Measurements from ENCODE around the gene MCC. TPM values are rescaled to one million over a fixed set of nuclear protein-coding genes. Genes with fewer than 3 reads are reported as not detected.
A peak's percentile ranks its signal among the peaks of the same experiment; 100 is the strongest.

MCC gene
- total and polyA plus RNA-seq, 2 experiments from 2014 or later = 8.3 to 31.5 TPM

- Histone ChIP-seq H2AFZ (no peak overlapping the region), H4K20me1 (ENCODE audit: insufficient read depth, poor library complexity, severe bottlenecking) (no peaks in the 10 kb centered on the region), H3K27ac (peak overlapping the region; percentile 44), H3K9me2 (replicated peaks; ENCODE audit: insufficient read depth) (no peaks in the 10 kb centered on the region), H3K79me2 (peaks cover 97% of the 10 kb centered on the region), H3K4me2 (peak overlapping the region; percentile 19), H3K4me1 (ENCODE audit: insufficient read depth) (peaks cover 12% of the 10 kb centered on the region), H3K9me3 (ENCODE audit: low read depth) (no peaks in the 10 kb centered on the region), H3K36me3 (replicated peaks; ENCODE audit: insufficient read depth, low read depth) (no peaks in the 10 kb centered on the region), H3K4me3 (no peak overlapping the region), H3K27me3 (no peaks in the 10 kb centered on the region)
- DNase-seq (ENCODE audit: low spot score) = peak; percentile 11
- no peak for TF ChIP-seq EZH2phosphoT487 (IDR thresholded peaks at IDR 0.05; ENCODE audit: low read depth, severe bottlenecking, unreplicated experiment)
- no peak for TF ChIP-seq CTCF (IDR thresholded peaks at IDR 0.05; ENCODE audit: poor library complexity)
- TF ChIP-seq EZH2 (IDR thresholded peaks at IDR 0.05; ENCODE audit: borderline replicate concordance) = no peak
- 57% methylated on average over 2 of the region's 2 CpGs for WGBS (ENCODE audit: low lambda C conversion rate, missing lambda C conversion rate)
Observed at GRCh38 chr5:113276001-113276400, 212.3 kb downstream of the MCC start.

DNA sequence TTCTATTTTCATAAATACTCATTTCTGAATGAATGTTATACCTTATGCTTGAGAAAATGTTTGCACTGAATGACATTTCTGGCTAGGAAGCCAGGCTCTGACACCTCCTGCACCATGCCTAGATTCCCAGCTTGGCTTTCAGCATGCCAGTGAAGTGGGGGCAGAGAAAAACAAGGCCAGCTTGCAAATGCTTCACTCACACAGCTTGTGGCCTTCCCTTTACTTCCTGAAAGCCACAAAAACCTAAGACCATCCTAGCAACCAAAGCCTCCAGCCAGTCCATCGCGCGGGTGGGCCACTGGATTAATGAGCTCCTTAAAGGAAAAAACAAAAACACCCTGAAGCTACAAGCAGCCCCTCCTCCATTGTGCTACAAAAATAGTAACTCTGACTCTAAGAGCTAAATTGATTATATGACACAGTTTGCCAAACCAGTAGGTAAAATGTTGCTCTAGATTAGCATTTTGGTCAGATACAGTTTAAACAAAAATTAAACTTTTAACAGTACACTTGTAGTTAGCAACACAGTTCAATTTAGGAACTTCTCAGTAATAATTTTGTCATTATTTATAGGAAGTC is 213.3 kb downstream of the MCC start:
- no peak overlapping the region for H3K4me3 ChIP-seq
- TF ChIP-seq CTCF (IDR thresholded peaks at IDR 0.05; ENCODE audit: poor library complexity) = no peak
- TF ChIP-seq EZH2phosphoT487 (IDR thresholded peaks at IDR 0.05; ENCODE audit: low read depth, severe bottlenecking, unreplicated experiment) = no peak
- TF ChIP-seq EZH2 (IDR thresholded peaks at IDR 0.05; ENCODE audit: borderline replicate concordance) = no peak
- WGBS (ENCODE audit: low lambda C conversion rate, missing lambda C conversion rate) = 37% methylated on average over 3 of the region's 3 CpGs
- no peaks in the 10 kb centered on the region for H3K9me2 ChIP-seq (replicated peaks; ENCODE audit: insufficient read depth)
- no peaks in the 10 kb centered on the region for H4K20me1 ChIP-seq (ENCODE audit: insufficient read depth, poor library complexity, severe bottlenecking)
- no peaks in the 10 kb centered on the region for H3K36me3 ChIP-seq (replicated peaks; ENCODE audit: insufficient read depth, low read depth)
- DNase-seq (ENCODE audit: low spot score) = no peak
- H3K27me3 ChIP-seq = no peaks in the 10 kb centered on the region
- no peak overlapping the region for H2AFZ ChIP-seq
- peak overlapping the region; percentile 11 for H3K4me2 ChIP-seq
- no peaks in the 10 kb centered on the region for H3K9me3 ChIP-seq (ENCODE audit: low read depth)
- H3K79me2 ChIP-seq = peaks cover 96% of the 10 kb centered on the region
- peak overlapping the region; percentile 20 for H3K27ac ChIP-seq
- H3K4me1 ChIP-seq (ENCODE audit: insufficient read depth) = peaks cover 21% of the 10 kb centered on the region

DNA sequence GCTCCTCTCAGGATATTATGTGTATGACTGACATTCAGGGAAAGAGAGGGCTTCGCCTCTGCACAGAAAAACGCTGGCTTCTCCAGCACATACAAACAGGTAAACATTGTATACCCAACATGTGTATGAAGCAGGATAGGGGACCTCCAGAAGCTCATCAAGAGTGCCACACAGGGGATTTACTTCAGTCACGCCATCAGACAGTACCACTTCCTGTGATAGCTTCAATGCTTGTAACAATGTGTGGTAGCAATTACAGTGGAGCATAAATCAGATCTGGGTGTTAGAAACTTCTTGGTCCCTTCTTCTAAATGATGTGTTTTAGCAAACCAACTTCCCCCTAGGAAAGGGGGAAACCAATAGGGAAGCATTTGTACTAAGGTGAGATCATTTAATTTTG is 214.3 kb downstream of the MCC start:
- Histone ChIP-seq H3K79me2 (peaks cover 96% of the 10 kb centered on the region), H3K4me3 (no peak overlapping the region), H3K36me3 (replicated peaks; ENCODE audit: insufficient read depth, low read depth) (no peaks in the 10 kb centered on the region), H3K9me3 (ENCODE audit: low read depth) (no peaks in the 10 kb centered on the region), H4K20me1 (ENCODE audit: insufficient read depth, poor library complexity, severe bottlenecking) (no peaks in the 10 kb centered on the region), H3K27me3 (no peaks in the 10 kb centered on the region), H3K4me1 (ENCODE audit: insufficient read depth) (peaks cover 31% of the 10 kb centered on the region), H3K9me2 (replicated peaks; ENCODE audit: insufficient read depth) (no peaks in the 10 kb centered on the region), H2AFZ (no peak overlapping the region), H3K27ac (no peak overlapping the region), H3K4me2 (no peak overlapping the region)
- no peak for DNase-seq (ENCODE audit: low spot score)
- TF ChIP-seq CTCF (IDR thresholded peaks at IDR 0.05; ENCODE audit: poor library complexity) (no peak), EZH2phosphoT487 (IDR thresholded peaks at IDR 0.05; ENCODE audit: low read depth, severe bottlenecking, unreplicated experiment) (no peak), EZH2 (IDR thresholded peaks at IDR 0.05; ENCODE audit: borderline replicate concordance) (no peak)
- WGBS (ENCODE audit: low lambda C conversion rate, missing lambda C conversion rate) = 85% methylated on average over 3 of the region's 3 CpGs

Data from hepatocyte (in vitro differentiated cells).